Measurements from ENCODE around the gene POLRMT.
"Not testable (repeated sequence)": the region's sequence is repeated elsewhere in the genome, so short reads cannot be mapped to it uniquely, and the experiment has no call there.

Gene POLRMT

GRCh38 chr19:629515-629914 is 3.8 kb downstream of the POLRMT start:
- in situ Hi-C loops (cut with HindIII; ENCODE audit: low sequenced_read_pairs) = not testable (repeated sequence)

GRCh38 chr19:628168-628567 is 5.2 kb downstream of the POLRMT start:
- in situ Hi-C loops (cut with HindIII; ENCODE audit: low sequenced_read_pairs) = no loop called here

GRCh38 chr19:626566-626965 is 6.8 kb downstream of the POLRMT start:
- in situ Hi-C loops (cut with HindIII; ENCODE audit: low sequenced_read_pairs) = not testable (repeated sequence)

- in situ Hi-C loops (cut with HindIII; ENCODE audit: low sequenced_read_pairs) = no loop called here
Measured at GRCh38 chr19:625257-625656, 8.1 kb downstream of the POLRMT start.

GRCh38 chr19:624433-625109 is 8.8 kb downstream of the POLRMT start:
- in situ Hi-C loops (cut with HindIII; ENCODE audit: low sequenced_read_pairs) = loop anchor here (5.0 kb wide), 1 partner anchor 102 kb away; no protein-coding TSS in a partner anchor

- in situ Hi-C loops (cut with HindIII; ENCODE audit: low sequenced_read_pairs) = loop anchor here (5.0 kb wide), 1 partner anchor 102 kb away; no protein-coding TSS in a partner anchor
Measured at GRCh38 chr19:623974-624373, 9.4 kb downstream of the POLRMT start.

GRCh38 chr19:623175-623916 is 10.0 kb downstream of the POLRMT start:
- in situ Hi-C loops (cut with HindIII; ENCODE audit: low sequenced_read_pairs) = loop anchor here (5.0 kb wide), 1 partner anchor 101 kb away; no protein-coding TSS in a partner anchor

GRCh38 chr19:622666-623065 is 10.7 kb downstream of the POLRMT start:
- in situ Hi-C loops (cut with HindIII; ENCODE audit: low sequenced_read_pairs) = loop anchor here (5.0 kb wide), 1 partner anchor 100 kb away; no protein-coding TSS in a partner anchor

GRCh38 chr19:621819-622218 is 11.5 kb downstream of the POLRMT start:
- in situ Hi-C loops (cut with HindIII; ENCODE audit: low sequenced_read_pairs) = loop anchor here (5.0 kb wide), 1 partner anchor 100 kb away; no protein-coding TSS in a partner anchor

- in situ Hi-C loops (cut with HindIII; ENCODE audit: low sequenced_read_pairs) = loop anchor here (5.0 kb wide), 1 partner anchor 99 kb away; no protein-coding TSS in a partner anchor
Measured at GRCh38 chr19:621191-621590, 12.1 kb downstream of the POLRMT start.

- in situ Hi-C loops (cut with HindIII; ENCODE audit: low sequenced_read_pairs) = loop anchor here (5.0 kb wide), 1 partner anchor 98 kb away; no protein-coding TSS in a partner anchor
Measured at GRCh38 chr19:620166-620862, 13.0 kb downstream of the POLRMT start.

GRCh38 chr19:619286-620002 is 13.9 kb downstream of the POLRMT start:
- in situ Hi-C loops (cut with HindIII; ENCODE audit: low sequenced_read_pairs) = loop anchor here (5.0 kb wide), 1 partner anchor 97 kb away; no protein-coding TSS in a partner anchor

- in situ Hi-C loops (cut with HindIII; ENCODE audit: low sequenced_read_pairs) = no loop called here
Measured at GRCh38 chr19:618674-619285, 14.6 kb downstream of the POLRMT start.

GRCh38 chr19:618247-618619 is 15.1 kb downstream of the POLRMT start:
- in situ Hi-C loops (cut with HindIII; ENCODE audit: low sequenced_read_pairs) = no loop called here

GRCh38 chr19:617551-618246 is 15.6 kb downstream of the POLRMT start:
- in situ Hi-C loops (cut with HindIII; ENCODE audit: low sequenced_read_pairs) = no loop called here

GRCh38 chr19:616747-617526 is 16.4 kb downstream of the POLRMT start:
- in situ Hi-C loops (cut with HindIII; ENCODE audit: low sequenced_read_pairs) = no loop called here

- in situ Hi-C loops (cut with HindIII; ENCODE audit: low sequenced_read_pairs) = no loop called here
Measured at GRCh38 chr19:616062-616700, 17.2 kb downstream of the POLRMT start.

- in situ Hi-C loops (cut with HindIII; ENCODE audit: low sequenced_read_pairs) = no loop called here
Measured at GRCh38 chr19:615619-616018, 17.7 kb downstream of the POLRMT start.
